NCI-H1694 (cell line): ENCODE results near the gene TMEM100.
"Not testable (repeated sequence)": the region's sequence is repeated elsewhere in the genome, so short reads cannot be mapped to it uniquely, and the experiment has no call there.

ENCODE experiments used
- DNase-seq: peaks from one replicate; lab custom pipeline; 2025; lab: John Stamatoyannopoulos, UW

TMEM100 gene

DNA sequence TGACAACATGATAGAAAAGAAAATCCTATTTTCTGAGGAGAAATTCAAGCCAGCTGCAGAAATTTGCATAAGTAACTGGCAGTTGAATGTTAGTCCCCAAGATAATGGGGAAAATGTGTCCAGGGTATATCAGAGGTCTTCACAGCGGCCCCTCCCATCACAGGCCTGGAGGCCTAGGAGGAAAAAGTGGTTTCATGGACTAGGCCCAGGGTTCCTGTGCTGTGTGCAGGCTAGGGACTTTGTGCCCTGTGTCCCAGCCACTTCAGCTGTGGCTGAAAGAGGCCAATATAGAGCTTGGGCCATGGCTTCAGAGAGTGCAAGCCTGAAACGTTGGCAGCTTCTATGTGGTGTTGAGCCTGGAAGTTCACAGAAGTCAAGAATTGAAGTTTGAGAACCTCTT lies 35.6 kb downstream of the TMEM100 start:
- DNase-seq = no peak

DNA sequence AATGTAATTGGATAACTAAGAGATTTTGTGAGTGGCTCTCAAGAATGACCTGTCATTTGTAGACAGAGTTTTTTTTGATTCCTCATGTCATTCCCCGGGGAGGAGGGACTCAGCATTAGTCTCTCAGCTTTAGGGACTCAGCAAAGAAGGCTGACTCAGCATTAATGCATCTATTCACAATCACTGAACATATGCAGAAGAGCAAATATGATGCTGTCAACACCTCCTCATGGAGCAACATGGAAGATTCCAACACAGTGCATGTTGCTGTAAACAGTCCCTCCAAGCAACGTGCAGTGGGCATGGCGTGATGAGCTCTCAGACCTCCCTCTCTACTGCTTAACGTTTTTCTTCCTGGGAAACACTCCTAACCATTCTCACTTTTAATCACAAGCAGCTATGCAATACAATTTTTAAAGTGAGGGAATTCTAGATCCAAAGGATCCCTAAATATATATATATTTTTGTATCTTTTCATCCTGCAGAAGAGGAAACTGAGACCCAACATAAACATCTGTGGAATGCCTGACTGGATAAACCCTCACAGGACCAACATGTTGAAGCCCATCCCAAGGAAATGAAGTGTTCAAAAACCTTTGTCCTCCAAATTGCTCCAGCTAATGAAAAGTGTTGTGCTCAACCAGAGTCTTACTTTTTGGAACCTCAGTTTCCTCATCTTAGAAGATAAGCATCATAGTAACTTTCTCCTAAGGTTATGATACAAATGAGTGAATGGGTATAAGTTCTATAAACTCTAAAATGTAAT lies 38.9 kb downstream of the TMEM100 start:
- no peak for DNase-seq

DNA sequence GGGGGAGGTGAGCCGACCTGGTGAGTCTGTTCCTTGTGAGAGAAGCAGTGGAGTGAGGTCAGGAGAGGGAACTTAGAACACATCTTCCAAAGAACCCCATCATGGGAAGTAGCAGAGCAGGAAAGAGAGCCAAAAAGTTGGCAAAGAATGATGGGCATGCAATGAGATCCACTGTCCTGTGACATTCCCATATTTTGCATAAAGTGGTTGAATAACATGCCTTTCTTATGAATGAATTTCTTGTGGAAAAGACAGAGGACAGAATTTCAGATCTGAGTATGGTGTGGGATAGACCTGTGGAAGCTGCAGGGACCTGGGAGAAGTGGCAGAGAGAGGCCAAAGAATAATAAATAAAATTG lies 41.3 kb downstream of the TMEM100 start:
- no peak for DNase-seq

DNA sequence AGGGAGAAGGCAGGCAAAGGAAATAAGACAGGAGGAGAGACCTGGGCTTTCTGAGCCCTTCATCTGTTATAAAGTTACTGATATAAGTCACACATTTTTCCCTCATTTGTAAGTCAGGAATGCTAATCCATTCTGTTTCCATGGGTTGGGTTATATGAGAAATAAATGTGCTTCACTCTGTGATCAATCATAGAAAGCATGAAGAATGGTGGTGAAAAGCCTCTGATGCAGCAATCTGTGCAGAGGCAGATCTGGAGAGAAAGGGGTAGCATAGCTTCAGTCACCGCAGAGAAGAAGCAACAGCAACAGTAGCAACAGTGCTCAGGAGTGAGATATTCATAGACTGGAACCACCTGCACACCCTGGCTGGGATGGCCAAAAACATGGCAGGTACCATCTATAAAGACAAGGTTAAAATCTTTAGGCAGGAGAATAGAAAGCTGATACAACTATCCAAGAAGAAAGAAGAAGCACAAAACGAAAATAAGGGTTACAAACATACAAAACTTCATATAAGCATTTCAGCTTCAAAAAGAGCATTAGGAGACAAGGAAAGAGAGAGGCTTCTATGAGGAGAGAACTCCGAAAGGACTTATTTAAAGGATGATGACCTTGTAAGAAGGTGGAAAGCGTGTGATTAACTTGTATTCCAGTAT lies 41.9 kb downstream of the TMEM100 start:
- DNase-seq = no peak

DNA sequence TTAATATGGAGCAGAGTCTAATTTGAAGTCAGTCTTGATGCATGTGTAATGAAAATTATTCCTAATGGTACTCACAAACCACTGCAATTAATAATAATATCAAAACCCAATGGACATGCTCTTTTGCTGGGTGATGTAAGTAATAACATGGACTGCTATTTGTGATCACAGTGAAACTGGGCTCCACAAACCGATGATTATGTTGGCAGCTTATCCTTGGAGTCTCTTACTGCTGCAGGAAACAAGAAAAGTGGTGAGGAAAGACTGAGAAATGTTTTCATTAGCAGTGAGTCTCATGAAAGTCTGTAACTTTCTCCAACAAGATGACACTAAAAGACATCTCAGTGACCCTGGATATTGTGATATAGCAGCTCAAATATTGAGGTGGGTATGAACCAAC lies 45.2 kb downstream of the TMEM100 start:
- no peak for DNase-seq

DNA sequence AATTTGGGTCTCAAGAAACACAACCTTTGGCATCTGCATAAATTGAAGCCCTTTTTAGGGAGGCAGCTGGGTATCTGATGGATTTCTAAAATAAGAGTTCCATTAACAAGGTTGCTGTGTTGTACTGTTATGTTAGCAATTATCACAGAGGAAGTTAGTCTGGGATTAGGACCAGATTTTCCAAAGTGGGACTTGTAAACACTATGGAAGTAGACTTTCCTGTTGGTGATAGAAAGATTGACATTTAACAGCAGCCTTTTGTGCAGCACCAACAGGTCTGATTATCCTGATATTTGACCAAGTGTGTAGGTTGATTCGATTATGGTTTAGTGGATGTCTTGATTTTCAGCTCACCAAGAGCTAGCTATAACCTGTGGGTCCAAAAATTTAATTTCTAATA lies 46.4 kb downstream of the TMEM100 start:
- no peak for DNase-seq

DNA sequence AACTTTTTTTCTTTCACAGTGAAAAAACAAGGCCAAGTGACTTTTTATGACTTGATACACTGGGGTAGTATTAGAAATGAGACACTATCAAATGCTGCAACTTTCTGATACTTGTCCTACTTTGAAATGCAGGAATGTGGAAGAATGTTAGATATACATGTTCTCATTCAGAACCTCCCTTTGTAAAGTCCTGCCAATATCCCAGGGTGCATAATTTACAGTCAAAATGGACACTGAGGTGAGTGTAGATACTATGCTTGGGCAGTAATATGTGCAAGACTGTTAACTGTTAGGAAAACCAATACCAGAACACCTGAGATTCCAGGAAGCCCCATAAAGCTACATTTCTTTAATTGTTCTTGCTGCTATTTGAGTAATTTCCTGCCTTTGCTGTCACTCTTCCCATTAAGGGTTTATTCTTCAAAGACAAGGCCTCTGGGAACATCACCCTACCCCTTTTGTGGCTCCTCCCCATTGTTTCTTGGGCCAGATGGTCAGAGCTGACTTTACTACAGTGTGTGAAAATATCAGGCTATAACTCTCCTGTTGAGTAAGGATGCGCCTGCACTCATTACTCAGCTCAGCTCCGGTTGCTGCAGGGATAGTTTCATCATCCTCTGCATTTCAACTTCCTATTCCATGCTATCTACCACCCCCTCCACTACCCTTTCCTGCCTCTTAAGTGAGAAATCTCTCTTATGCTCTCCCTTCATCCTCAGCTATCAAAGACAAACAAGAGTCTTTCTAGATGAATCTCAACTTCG lies 48.7 kb downstream of the TMEM100 start:
- DNase-seq = no peak

DNA sequence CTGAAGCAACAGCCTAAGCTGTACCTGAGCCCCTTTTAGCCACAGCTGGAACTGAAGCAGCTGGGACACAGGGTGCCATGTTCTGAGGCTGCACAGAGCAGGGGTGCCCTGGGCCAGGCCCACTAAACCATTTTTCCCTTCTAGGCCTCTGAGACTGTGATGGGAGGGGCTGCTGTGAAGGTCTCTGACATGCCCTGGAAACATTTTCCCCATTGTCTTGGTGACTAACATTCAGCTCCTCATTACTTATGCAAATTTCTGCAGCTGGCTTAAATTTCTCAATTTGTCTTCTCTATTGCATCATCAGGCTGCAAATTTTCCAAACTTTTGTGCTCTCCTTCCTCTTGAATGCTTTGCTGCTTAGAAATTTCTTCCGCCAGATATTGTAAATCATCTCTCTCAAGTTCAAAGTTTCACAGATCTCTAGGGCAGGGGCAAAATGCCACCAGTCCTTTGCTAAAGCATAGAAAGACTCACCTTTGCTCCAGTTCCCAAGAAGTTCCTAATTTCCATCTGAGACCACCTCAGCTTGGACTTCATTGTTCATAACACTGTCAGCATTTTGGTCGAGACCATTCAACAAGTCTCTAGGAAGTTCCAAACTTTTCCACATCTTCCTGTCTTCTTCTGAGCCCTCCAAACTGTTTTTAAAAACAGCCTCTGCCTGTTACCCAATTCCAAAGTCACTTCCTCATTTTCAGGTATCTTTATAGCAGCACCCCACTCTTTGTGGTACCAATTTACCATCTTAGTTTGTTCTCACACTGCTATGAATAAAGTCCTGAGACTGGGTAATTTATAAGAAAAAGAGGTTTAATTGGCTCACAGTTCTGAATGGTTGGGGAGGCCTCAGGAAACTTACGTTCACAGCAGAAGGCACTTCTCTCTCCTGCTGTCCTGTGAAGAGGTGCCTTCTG lies 49.8 kb downstream of the TMEM100 start:
- no peak for DNase-seq

DNA sequence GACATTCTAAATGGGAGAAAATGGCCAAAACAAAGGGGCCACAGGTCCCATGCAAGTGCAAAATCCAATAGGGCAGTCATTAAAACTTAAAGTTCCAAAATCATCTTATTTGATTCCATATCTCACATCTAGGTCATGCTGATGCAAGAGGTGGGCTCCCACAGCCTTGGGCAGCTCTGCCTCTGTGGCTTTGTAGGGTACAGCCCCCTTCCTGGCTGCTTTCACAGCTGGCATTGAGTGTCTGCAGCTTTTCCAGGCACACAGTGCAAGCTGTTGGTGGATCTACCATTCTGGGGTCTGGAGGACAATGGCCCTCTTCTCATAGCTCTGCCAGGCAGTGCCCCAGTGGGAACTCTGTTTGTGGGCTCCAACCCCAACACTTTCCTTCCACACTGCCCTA lies 50.7 kb downstream of the TMEM100 start:
- DNase-seq = not testable (repeated sequence)
